ENCODE results near the gene TBC1D22B. TPM values are rescaled to one million over a fixed set of nuclear protein-coding genes. Genes with fewer than 3 reads are reported as not detected.

The TBC1D22B gene
- total RNA-seq, 1 experiment from 2014 or later: 11.8 TPM

DNA sequence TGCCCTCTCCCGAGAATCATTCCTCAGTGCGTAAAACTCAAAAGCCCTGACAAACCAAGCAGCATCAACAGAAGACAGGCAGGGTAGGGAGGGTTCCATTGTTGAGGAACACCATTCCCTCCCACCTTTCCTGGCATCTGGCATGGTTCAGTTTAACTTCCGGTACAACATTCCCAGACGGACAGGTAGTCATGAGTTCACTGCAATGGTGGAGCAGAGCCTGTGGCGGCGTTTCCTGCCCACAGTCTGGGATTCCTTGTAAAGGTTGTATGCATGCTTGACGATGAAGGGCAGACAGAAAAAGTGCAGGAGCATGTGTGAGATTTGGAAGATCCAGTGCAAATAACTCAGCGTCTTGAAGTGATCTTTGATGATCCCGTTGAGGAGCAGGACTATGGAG lies 45.3 kb upstream of the TBC1D22B start:
- TF ChIP-seq, protein P1, sequence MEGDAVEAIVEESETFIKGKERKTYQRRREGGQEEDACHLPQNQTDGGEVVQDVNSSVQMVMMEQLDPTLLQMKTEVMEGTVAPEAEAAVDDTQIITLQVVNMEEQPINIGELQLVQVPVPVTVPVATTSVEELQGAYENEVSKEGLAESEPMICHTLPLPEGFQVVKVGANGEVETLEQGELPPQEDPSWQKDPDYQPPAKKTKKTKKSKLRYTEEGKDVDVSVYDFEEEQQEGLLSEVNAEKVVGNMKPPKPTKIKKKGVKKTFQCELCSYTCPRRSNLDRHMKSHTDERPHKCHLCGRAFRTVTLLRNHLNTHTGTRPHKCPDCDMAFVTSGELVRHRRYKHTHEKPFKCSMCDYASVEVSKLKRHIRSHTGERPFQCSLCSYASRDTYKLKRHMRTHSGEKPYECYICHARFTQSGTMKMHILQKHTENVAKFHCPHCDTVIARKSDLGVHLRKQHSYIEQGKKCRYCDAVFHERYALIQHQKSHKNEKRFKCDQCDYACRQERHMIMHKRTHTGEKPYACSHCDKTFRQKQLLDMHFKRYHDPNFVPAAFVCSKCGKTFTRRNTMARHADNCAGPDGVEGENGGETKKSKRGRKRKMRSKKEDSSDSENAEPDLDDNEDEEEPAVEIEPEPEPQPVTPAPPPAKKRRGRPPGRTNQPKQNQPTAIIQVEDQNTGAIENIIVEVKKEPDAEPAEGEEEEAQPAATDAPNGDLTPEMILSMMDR (IDR thresholded peaks at IDR 0.05; ENCODE audit: insufficient read depth in 1 of 2, low read depth in 1 of 2, low read length in 1 of 2, severe bottlenecking in 1 of 2, unreplicated experiment in 1 of 2): no peak
- no peaks in the 10 kb centered on the region for H3K9me3 Mint-ChIP-seq (ENCODE audit: unreplicated experiment)
- POLR2A ChIA-PET: no interaction called here
- CTCF ChIA-PET: interaction anchor here (0.6 to 2.0 kb wide), 6 partner anchors 161 to 361 kb away, joined by 3 to 11 read pairs (median 3); no protein-coding TSS in a partner anchor
- H3K4me1 ChIP-seq: no peaks in the 10 kb centered on the region
- no peaks in the 10 kb centered on the region for H3K27me3 Mint-ChIP-seq (ENCODE audit: insufficient read depth, unreplicated experiment)
- no peaks in the 10 kb centered on the region for H3K9me3 ChIP-seq
- BruUV-seq (replicated peaks): no TSS peak
- no peaks in the 10 kb centered on the region for H3K36me3 ChIP-seq (ENCODE audit: control insufficient read depth, insufficient read depth, low read length)
- H3K27ac Mint-ChIP-seq (ENCODE audit: unreplicated experiment): no peak overlapping the region
- H3K4me1 Mint-ChIP-seq (ENCODE audit: low read depth, unreplicated experiment): peaks cover 13% of the 10 kb centered on the region
- no peak overlapping the region for H3K4me3 ChIP-seq (ENCODE audit: low read depth, low read length)
- no peak for DNase-seq
- intact Hi-C loops (cut with micrococcal nuclease; ENCODE audit: unreplicated experiment): no loop called here
- no peaks in the 10 kb centered on the region for H3K36me3 Mint-ChIP-seq (ENCODE audit: insufficient read depth, unreplicated experiment)
- no peaks in the 10 kb centered on the region for H3K27me3 ChIP-seq (replicated peaks; ENCODE audit: control insufficient read depth, insufficient read depth, low read length)
- H3K4me3 Mint-ChIP-seq (ENCODE audit: unreplicated experiment): no peak overlapping the region

DNA sequence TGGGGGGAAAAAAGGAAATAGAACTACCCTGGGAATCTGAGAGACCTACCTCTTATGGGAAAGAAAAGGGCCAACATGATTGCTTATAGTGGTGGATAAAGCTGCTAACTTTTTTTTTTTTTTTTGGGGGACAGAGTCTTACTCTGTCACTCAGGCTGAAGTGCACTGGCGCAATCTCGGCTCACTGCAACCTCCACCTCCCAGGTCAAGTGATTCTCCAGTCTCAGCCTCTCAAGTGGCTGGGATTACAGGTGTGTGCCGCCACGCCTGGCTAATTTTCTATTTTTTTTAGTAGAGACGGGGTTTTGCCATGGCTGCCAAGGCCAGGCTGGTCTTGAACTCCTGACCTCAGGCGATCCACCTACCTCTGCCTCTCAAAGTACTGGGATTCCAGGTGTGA lies 39.5 kb upstream of the TBC1D22B start:
- DNase-seq: no peak
- intact Hi-C loops (cut with micrococcal nuclease; ENCODE audit: unreplicated experiment): no loop called here
- no peaks in the 10 kb centered on the region for H3K27me3 Mint-ChIP-seq (ENCODE audit: insufficient read depth, unreplicated experiment)
- TF ChIP-seq, protein P1 (IDR thresholded peaks at IDR 0.05; ENCODE audit: insufficient read depth in 1 of 2, low read depth in 1 of 2, low read length in 1 of 2, severe bottlenecking in 1 of 2, unreplicated experiment in 1 of 2): no peak
- H3K36me3 Mint-ChIP-seq (ENCODE audit: insufficient read depth, unreplicated experiment): peaks cover 5% of the 10 kb centered on the region
- peaks cover 6% of the 10 kb centered on the region; the same call in 1 of the 2 replicates for H3K4me1 ChIP-seq
- H3K9me3 Mint-ChIP-seq (ENCODE audit: unreplicated experiment): no peaks in the 10 kb centered on the region
- H3K4me3 ChIP-seq (ENCODE audit: low read depth, low read length): no peak overlapping the region
- H3K27ac Mint-ChIP-seq (ENCODE audit: unreplicated experiment): no peak overlapping the region
- no peak overlapping the region for H3K4me3 Mint-ChIP-seq (ENCODE audit: unreplicated experiment)
- POLR2A ChIA-PET: no interaction called here
- BruUV-seq (replicated peaks): no TSS peak
- H3K27me3 ChIP-seq (replicated peaks; ENCODE audit: control insufficient read depth, insufficient read depth, low read length): no peaks in the 10 kb centered on the region
- H3K36me3 ChIP-seq (ENCODE audit: control insufficient read depth, insufficient read depth, low read length): no peaks in the 10 kb centered on the region
- CTCF ChIA-PET: no interaction called here
- H3K4me1 Mint-ChIP-seq (ENCODE audit: low read depth, unreplicated experiment): peaks cover 5% of the 10 kb centered on the region
- no peaks in the 10 kb centered on the region for H3K9me3 ChIP-seq

DNA sequence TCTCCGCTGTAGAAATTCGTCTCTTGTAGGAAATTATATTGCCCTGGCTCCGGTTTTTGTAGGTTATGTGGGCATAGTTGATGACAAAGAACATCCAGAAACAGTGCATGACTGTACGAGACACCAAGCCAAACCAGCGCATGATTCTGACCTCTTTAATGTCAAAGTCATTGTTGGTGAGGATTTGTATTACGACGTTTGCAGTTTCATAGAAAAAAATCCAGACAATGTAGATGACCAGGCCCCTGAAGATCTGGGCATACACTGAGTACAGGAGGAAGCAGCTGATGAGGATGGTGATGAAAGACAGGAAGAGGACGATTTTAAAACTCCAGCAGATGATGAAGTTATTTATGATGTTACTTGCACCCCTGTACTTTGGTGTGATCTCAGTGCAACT lies 39.1 kb upstream of the TBC1D22B start:
- H3K4me3 Mint-ChIP-seq (ENCODE audit: unreplicated experiment): no peak overlapping the region
- Histone ChIP-seq H3K36me3 (ENCODE audit: control insufficient read depth, insufficient read depth, low read length) (no peaks in the 10 kb centered on the region), H3K4me3 (ENCODE audit: low read depth, low read length) (no peak overlapping the region), H3K9me3 (no peaks in the 10 kb centered on the region), H3K4me1 (peaks cover 6% of the 10 kb centered on the region; the same call in 1 of the 2 replicates), H3K27me3 (replicated peaks; ENCODE audit: control insufficient read depth, insufficient read depth, low read length) (no peaks in the 10 kb centered on the region)
- intact Hi-C loops (cut with micrococcal nuclease; ENCODE audit: unreplicated experiment): no loop called here
- H3K27me3 Mint-ChIP-seq (ENCODE audit: insufficient read depth, unreplicated experiment): no peaks in the 10 kb centered on the region
- peaks cover 7% of the 10 kb centered on the region for H3K4me1 Mint-ChIP-seq (ENCODE audit: low read depth, unreplicated experiment)
- DNase-seq: no peak
- H3K36me3 Mint-ChIP-seq (ENCODE audit: insufficient read depth, unreplicated experiment): peaks cover 5% of the 10 kb centered on the region
- POLR2A ChIA-PET: no interaction called here
- no TSS peak for BruUV-seq (replicated peaks)
- TF ChIP-seq, protein P1 (IDR thresholded peaks at IDR 0.05; ENCODE audit: insufficient read depth in 1 of 2, low read depth in 1 of 2, low read length in 1 of 2, severe bottlenecking in 1 of 2, unreplicated experiment in 1 of 2): no peak
- no peak overlapping the region for H3K27ac Mint-ChIP-seq (ENCODE audit: unreplicated experiment)
- no peaks in the 10 kb centered on the region for H3K9me3 Mint-ChIP-seq (ENCODE audit: unreplicated experiment)
- CTCF ChIA-PET: no interaction called here

Measured in Caco-2 (cell line).